GM23338 (cell line): Measurements from ENCODE around the gene DTNB. TPM values are rescaled to one million over a fixed set of nuclear protein-coding genes. Genes with fewer than 3 reads are reported as not detected.

ENCODE experiments used
- ATAC-seq: fragments of 200-7000 bp; cut with Tn5 transposase; 3 replicates; pipeline ENCODE4 v1.9.1; 2020
- DNase-seq: peaks from one replicate; pipeline ENCODE4 v3.0.0-alpha.2; 2015; ENCODE audit warnings: low spot score
- H2AFZ ChIP-seq: fragments of 200-600 bp; sonication (generic); 2 replicates; pipeline ENCODE4 v1.8.0; 2016; ENCODE audit warnings: antibody characterized with exemption, mild to moderate bottlenecking, moderate library complexity
- H3F3A ChIP-seq: fragments of 200-600 bp; sonication (generic); replicated peaks from 2 replicates; pipeline ENCODE4 v1.8.0; 2017; ENCODE audit warnings: antibody characterized with exemption, mixed run types, low read depth
- H3K27ac ChIP-seq: fragments of 200-600 bp; sonication (generic); 2 replicates; pipeline ENCODE4 v1.6.1; 2016; ENCODE audit warnings: low read depth
- H3K27me3 ChIP-seq: fragments of 200-600 bp; sonication (generic); 2 replicates; pipeline ENCODE4 v1.8.0; 2016; ENCODE audit warnings: mild to moderate bottlenecking, mixed run types, moderate library complexity; ENCODE audit not compliant: insufficient read depth
- H3K36me3 ChIP-seq: fragments of 200-600 bp; sonication (generic); 2 replicates; pipeline ENCODE4 v1.8.0; 2016; ENCODE audit warnings: mild to moderate bottlenecking; ENCODE audit not compliant: insufficient read depth
- H3K4me1 ChIP-seq: fragments of 200-600 bp; sonication (generic); 2 replicates; pipeline ENCODE4 v1.8.0; 2016; ENCODE audit warnings: mild to moderate bottlenecking, moderate library complexity; ENCODE audit not compliant: insufficient read depth
- H3K4me2 ChIP-seq: fragments of 200-600 bp; sonication (generic); 2 replicates; pipeline ENCODE4 v1.7.1; 2017; ENCODE audit warnings: mixed run types
- H3K4me3 ChIP-seq: fragments of 200-600 bp; sonication (generic); 2 replicates; pipeline ENCODE4 v1.6.1; 2016; ENCODE audit warnings: mixed run types
- H3K79me2 ChIP-seq: fragments of 200-600 bp; sonication (generic); replicated peaks from 2 replicates; pipeline ENCODE4 v1.8.0; 2017; ENCODE audit warnings: mild to moderate bottlenecking; ENCODE audit not compliant: insufficient read depth
- H3K9me2 ChIP-seq: fragments of 200-600 bp; sonication (generic); 2 replicates; pipeline ENCODE4 v1.8.0; 2017; ENCODE audit not compliant: insufficient read depth
- H4K20me1 ChIP-seq: fragments of 200-600 bp; sonication (generic); replicated peaks from 2 replicates; pipeline ENCODE4 v1.8.0; 2017; ENCODE audit warnings: mild to moderate bottlenecking; ENCODE audit not compliant: insufficient read depth
- H3K27ac Mint-ChIP-seq: 2 replicates; pipeline ENCODE4 v1.8.0; 2020; ENCODE audit warnings: inconsistent platforms, mild to moderate bottlenecking, moderate library complexity, mixed read lengths
- H3K27me3 Mint-ChIP-seq: 3 replicates; pipeline ENCODE4 v1.8.0; 2022; ENCODE audit warnings: low read depth, mild to moderate bottlenecking, moderate library complexity, mixed read lengths, inconsistent platforms; ENCODE audit not compliant: insufficient read depth, poor library complexity
- H3K36me3 Mint-ChIP-seq: 3 replicates; pipeline ENCODE4 v1.8.0; 2021; ENCODE audit warnings: low read depth, mild to moderate bottlenecking, inconsistent platforms, moderate library complexity, mixed read lengths
- H3K4me1 Mint-ChIP-seq: 3 replicates; pipeline ENCODE4 v1.8.0; 2020; ENCODE audit warnings: mild to moderate bottlenecking, inconsistent platforms, mixed read lengths
- H3K4me3 Mint-ChIP-seq: 3 replicates; pipeline ENCODE4 v1.8.0; 2021; ENCODE audit warnings: moderate library complexity, mild to moderate bottlenecking, inconsistent platforms, mixed read lengths
- H3K9me3 Mint-ChIP-seq: 3 replicates; pipeline ENCODE4 v1.8.0; 2020; ENCODE audit warnings: moderate library complexity, mild to moderate bottlenecking, inconsistent platforms, mixed read lengths
- CREB1 ChIP-seq: fragments of 250-450 bp; sonication (Bioruptor Pico); IDR thresholded peaks from 2 replicates; pipeline ENCODE4 v1.5.0; 2020; ENCODE audit warnings: low read depth, mild to moderate bottlenecking, moderate library complexity
- CTCF ChIP-seq, 2 experiments: fragments of 200-600 bp in 1 of 2; sonication (generic) in 1 of 2; conservative IDR thresholded peaks; 2 replicates each; pipeline versions ENCODE4 v1.5.1 to v1.6.1; 2016 to 2017; ENCODE audit warnings: antibody characterized with exemption in 2 of 2, low read depth in 2 of 2, mild to moderate bottlenecking in 2 of 2, moderate library complexity in 1 of 2
- EZH2 ChIP-seq: fragments of 200-600 bp; sonication (generic); IDR thresholded peaks from one replicate; pipeline ENCODE4 v1.8.0; 2017; ENCODE audit warnings: antibody characterized with exemption, mild to moderate bottlenecking, low read depth; ENCODE audit not compliant: unreplicated experiment
- EZH2phosphoT487 ChIP-seq: fragments of 200-600 bp; sonication (generic); IDR thresholded peaks from one replicate; pipeline ENCODE4 v1.8.1; 2018; ENCODE audit warnings: antibody characterized with exemption; ENCODE audit not compliant: unreplicated experiment
- JUNB ChIP-seq: IDR thresholded peaks from one replicate; pipeline ENCODE4 v1.6.1; 2016; ENCODE audit warnings: antibody characterized with exemption; ENCODE audit not compliant: unreplicated experiment
- NANOG ChIP-seq: IDR thresholded peaks from 2 replicates; pipeline ENCODE4 v1.6.1; 2016; ENCODE audit warnings: antibody characterized with exemption, borderline replicate concordance
- POLR2AphosphoS5 ChIP-seq: IDR thresholded peaks from 2 replicates; pipeline ENCODE4 v1.6.1; 2016; ENCODE audit warnings: antibody characterized with exemption, low read depth
- REST ChIP-seq: IDR thresholded peaks from one replicate; pipeline ENCODE4 v1.6.1; 2018; ENCODE audit warnings: antibody characterized with exemption; ENCODE audit not compliant: unreplicated experiment
- STAT1 ChIP-seq: IDR thresholded peaks from one replicate; pipeline ENCODE4 v1.6.1; 2016; ENCODE audit warnings: antibody characterized with exemption; ENCODE audit not compliant: unreplicated experiment
- ZNF114 ChIP-seq: fragments of 250-450 bp; sonication (Bioruptor Pico); IDR thresholded peaks from 2 replicates; pipeline ENCODE4 v1.5.0; 2020; ENCODE audit warnings: mild to moderate bottlenecking, moderate library complexity
- ZNF331 ChIP-seq: fragments of 250-450 bp; sonication (Bioruptor Pico); IDR thresholded peaks from 2 replicates; pipeline ENCODE4 v1.5.0; 2020; ENCODE audit warnings: low read depth, mild to moderate bottlenecking, moderate library complexity
- polyA plus RNA-seq: library from polyadenylated mRNA; unstranded; fragments of >200 nt; fragmentation: Nextera tagmentation; extraction: Ambion mirVana; gene quantifications from 2 replicates; pipeline ENCODE4 v1.2.1, GENCODE V29; 2016
- total RNA-seq: library from RNA; depleted of rRNA; stranded (reverse); fragments of >200 nt; shearing (Covaris generic); gene quantifications from 2 replicates; pipeline ENCODE4 v1.2.3, GENCODE V29; 2014
- TF ChIP-seq, protein P1 (sequence below): fragments of 250-450 bp; sonication (Bioruptor Pico); IDR thresholded peaks from 2 replicates; pipeline ENCODE4 v1.5.0; 2020; ENCODE audit warnings: mild to moderate bottlenecking, moderate library complexity
- TF ChIP-seq, protein P2 (sequence below): IDR thresholded peaks from 2 replicates; pipeline ENCODE4 v1.6.1; 2016; ENCODE audit warnings: antibody characterized with exemption

DTNB gene
- total and polyA plus RNA-seq, 2 experiments from 2014 or later: 22.1 to 29.4 TPM

GRCh38 chr2:25335971-25336370 is 337.4 kb downstream of the DTNB start:
- peaks cover 63% of the 10 kb centered on the region for H3K4me1 Mint-ChIP-seq
- DNase-seq (no peak), ATAC-seq (no peak)
- H3K27ac Mint-ChIP-seq: no peak overlapping the region
- no peaks in the 10 kb centered on the region for H3K9me3 Mint-ChIP-seq
- H3K4me1 ChIP-seq: peaks cover 41% of the 10 kb centered on the region
- H3K36me3 Mint-ChIP-seq: no peaks in the 10 kb centered on the region
- H3K27ac ChIP-seq: no peak overlapping the region
- no peak overlapping the region for H3K4me3 ChIP-seq
- H3K9me2 ChIP-seq: no peaks in the 10 kb centered on the region
- 0 out of 2 replicates have a peak, but pooled peaks cover 8% of the 10 kb centered on the region for H3F3A ChIP-seq
- H3K27me3 ChIP-seq: 0 out of 2 replicates have a peak, but pooled peaks cover 3% of the 10 kb centered on the region
- H3K27me3 Mint-ChIP-seq: peaks cover 19% of the 10 kb centered on the region
- H3K4me2 ChIP-seq: peak overlapping the region; percentile 57; the same call in 1 of the 2 replicates
- 0 out of 2 replicates have a peak, but pooled peaks cover 3% of the 10 kb centered on the region for H3K79me2 ChIP-seq
- H4K20me1 ChIP-seq: no peaks in the 10 kb centered on the region; the same call in 1 of the 2 replicates
- H3K4me3 Mint-ChIP-seq: no peak overlapping the region
- H2AFZ ChIP-seq: no peak overlapping the region
- no peaks in the 10 kb centered on the region for H3K36me3 ChIP-seq
- TF ChIP-seq REST: no peak
- no peak for TF ChIP-seq ZNF114 (CRISPR knock-in tag)
- no peak for TF ChIP-seq EZH2phosphoT487
- TF ChIP-seq NANOG: no peak
- TF ChIP-seq STAT1: no peak
- no peak for TF ChIP-seq CREB1
- TF ChIP-seq ZNF331 (CRISPR knock-in tag): no peak
- TF ChIP-seq JUNB: no peak
- TF ChIP-seq POLR2AphosphoS5: no peak
- TF ChIP-seq, protein P1, sequence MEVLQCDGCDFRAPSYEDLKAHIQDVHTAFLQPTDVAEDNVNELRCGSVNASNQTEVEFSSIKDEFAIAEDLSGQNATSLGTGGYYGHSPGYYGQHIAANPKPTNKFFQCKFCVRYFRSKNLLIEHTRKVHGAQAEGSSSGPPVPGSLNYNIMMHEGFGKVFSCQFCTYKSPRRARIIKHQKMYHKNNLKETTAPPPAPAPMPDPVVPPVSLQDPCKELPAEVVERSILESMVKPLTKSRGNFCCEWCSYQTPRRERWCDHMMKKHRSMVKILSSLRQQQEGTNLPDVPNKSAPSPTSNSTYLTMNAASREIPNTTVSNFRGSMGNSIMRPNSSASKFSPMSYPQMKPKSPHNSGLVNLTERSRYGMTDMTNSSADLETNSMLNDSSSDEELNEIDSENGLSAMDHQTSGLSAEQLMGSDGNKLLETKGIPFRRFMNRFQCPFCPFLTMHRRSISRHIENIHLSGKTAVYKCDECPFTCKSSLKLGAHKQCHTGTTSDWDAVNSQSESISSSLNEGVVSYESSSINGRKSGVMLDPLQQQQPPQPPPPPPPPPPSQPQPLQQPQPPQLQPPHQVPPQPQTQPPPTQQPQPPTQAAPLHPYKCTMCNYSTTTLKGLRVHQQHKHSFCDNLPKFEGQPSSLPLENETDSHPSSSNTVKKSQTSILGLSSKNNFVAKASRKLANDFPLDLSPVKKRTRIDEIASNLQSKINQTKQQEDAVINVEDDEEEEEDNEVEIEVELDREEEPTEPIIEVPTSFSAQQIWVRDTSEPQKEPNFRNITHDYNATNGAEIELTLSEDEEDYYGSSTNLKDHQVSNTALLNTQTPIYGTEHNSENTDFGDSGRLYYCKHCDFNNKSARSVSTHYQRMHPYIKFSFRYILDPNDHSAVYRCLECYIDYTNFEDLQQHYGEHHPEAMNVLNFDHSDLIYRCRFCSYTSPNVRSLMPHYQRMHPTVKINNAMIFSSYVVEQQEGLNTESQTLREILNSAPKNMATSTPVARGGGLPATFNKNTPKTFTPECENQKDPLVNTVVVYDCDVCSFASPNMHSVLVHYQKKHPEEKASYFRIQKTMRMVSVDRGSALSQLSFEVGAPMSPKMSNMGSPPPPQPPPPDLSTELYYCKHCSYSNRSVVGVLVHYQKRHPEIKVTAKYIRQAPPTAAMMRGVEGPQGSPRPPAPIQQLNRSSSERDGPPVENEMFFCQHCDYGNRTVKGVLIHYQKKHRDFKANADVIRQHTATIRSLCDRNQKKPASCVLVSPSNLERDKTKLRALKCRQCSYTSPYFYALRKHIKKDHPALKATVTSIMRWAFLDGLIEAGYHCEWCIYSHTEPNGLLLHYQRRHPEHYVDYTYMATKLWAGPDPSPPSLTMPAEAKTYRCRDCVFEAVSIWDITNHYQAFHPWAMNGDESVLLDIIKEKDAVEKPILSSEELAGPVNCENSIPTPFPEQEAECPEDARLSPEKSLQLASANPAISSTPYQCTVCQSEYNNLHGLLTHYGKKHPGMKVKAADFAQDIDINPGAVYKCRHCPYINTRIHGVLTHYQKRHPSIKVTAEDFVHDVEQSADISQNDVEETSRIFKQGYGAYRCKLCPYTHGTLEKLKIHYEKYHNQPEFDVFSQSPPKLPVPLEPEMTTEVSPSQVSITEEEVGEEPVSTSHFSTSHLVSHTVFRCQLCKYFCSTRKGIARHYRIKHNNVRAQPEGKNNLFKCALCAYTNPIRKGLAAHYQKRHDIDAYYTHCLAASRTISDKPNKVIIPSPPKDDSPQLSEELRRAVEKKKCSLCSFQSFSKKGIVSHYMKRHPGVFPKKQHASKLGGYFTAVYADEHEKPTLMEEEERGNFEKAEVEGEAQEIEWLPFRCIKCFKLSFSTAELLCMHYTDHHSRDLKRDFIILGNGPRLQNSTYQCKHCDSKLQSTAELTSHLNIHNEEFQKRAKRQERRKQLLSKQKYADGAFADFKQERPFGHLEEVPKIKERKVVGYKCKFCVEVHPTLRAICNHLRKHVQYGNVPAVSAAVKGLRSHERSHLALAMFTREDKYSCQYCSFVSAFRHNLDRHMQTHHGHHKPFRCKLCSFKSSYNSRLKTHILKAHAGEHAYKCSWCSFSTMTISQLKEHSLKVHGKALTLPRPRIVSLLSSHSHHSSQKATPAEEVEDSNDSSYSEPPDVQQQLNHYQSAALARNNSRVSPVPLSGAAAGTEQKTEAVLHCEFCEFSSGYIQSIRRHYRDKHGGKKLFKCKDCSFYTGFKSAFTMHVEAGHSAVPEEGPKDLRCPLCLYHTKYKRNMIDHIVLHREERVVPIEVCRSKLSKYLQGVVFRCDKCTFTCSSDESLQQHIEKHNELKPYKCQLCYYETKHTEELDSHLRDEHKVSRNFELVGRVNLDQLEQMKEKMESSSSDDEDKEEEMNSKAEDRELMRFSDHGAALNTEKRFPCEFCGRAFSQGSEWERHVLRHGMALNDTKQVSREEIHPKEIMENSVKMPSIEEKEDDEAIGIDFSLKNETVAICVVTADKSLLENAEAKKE (CRISPR knock-in tag): no peak
- TF ChIP-seq, protein P2, sequence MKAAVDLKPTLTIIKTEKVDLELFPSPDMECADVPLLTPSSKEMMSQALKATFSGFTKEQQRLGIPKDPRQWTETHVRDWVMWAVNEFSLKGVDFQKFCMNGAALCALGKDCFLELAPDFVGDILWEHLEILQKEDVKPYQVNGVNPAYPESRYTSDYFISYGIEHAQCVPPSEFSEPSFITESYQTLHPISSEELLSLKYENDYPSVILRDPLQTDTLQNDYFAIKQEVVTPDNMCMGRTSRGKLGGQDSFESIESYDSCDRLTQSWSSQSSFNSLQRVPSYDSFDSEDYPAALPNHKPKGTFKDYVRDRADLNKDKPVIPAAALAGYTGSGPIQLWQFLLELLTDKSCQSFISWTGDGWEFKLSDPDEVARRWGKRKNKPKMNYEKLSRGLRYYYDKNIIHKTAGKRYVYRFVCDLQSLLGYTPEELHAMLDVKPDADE: no peak
- TF ChIP-seq EZH2: no peak
- no peak for TF ChIP-seq CTCF (conservative IDR thresholded peaks at IDR 0.05; ENCODE audit: low read depth in 2 of 2)
